Measurements from ENCODE around the gene KANK4. TPM values are rescaled to one million over a fixed set of nuclear protein-coding genes. Genes with fewer than 3 reads are reported as not detected.

The KANK4 gene
- polyA plus RNA-seq, 3 donors = 1.9 to 8.1 (median 2.4) TPM

DNA sequence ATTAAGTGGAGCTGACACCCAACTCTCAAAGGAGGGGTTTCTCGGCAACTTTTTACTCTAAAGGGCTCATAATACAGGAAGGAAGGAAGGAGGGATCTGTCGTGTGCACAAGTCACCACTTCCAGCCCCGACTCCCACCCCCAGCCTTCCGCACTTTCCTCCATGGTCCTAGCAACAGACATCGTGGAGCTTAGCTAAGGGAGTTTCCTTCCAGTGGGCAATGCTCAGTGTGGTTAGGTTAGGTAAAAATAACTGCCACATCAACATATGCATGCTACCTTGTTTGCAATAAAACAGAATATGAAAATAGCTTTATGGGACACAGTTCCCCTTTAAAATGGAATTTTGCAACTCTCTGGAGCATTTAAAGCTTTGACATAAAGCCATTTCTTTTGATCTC lies 35.2 kb downstream of the KANK4 start:
- WGBS, 3 donors = 25 to 58% (median 25%) methylated on average over 5 of the region's 5 CpGs
- H3K27ac ChIP-seq (ENCODE audit: low read depth, low read length) = no peak overlapping the region

DNA sequence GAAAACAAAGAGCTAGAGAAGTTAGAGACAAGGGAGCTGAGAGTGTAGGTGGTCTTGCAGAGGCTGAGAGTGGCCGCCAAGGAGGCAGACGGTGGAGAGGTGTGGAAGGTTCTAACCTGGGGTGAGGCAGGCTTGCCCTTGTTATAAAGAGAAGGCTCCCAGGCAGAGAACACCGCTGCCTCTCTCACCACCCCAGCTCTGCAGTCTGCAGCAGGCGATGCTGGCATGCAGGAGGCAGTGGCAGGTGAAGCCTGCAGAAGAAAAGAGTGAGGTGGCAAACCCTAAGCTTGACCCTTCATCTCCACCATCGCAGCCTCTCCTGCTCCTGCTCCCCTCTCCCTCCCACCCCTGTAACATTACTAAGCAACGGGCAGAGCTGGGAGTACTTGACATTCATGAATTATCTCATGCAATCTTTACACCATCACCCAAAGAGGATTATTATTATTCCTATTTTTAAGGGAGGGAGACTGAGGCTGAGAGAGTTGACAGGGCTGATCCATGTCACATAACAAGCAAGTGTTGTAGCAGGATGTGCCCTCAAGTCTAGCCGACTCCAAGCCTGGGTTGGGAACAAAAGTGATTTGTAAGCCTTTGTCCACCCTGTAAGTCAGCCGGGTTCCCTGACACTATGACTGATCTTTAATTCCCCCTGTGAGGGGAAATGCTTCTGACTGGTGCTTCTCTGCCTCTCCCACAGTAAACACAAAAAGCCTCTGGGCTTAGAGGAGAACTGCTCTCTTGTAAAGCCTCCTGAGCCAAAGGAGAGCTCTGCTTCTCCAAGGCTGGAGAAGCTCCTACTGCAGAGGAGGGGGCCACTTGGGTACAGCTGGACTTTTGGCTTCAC lies 36.1 kb downstream of the KANK4 start:
- WGBS, 3 donors = 68 to 82% (median 78%) methylated on average over 8 of the region's 8 CpGs
- H3K27ac ChIP-seq (ENCODE audit: low read depth, low read length) = no peak overlapping the region

DNA sequence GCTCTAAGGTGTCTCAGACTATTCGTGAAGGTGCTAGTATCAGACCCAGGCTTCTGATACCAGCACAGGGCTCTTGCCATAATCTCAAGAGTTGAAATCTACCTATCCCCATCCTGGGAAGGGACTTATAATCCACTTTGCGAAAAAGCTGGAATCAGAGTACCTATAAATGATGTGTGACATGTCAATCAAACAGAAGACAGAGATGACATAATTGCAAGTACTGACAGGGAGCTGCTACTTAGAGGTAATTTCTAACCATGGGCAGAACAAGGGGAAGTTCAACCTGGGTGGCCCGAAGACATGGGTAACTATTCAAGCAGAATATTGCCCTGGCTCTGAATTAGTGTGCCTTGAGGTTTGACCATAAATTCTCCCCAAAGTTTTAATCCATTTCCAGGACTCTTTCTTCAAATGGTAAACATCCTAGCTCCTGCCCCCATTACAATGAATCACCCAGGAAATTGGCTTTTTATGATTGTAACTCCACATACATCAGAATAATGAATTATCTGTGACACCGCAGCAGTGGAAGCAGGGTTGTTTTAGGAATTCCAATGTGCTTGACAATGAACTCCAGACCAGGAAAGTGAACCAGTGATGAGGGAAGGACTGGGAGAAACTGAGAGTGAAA lies 37.2 kb downstream of the KANK4 start:
- H3K27ac ChIP-seq (ENCODE audit: low read depth, low read length) = no peak overlapping the region
- 91 to 94% (median 94%) methylated on average over 4 of the region's 4 CpGs for WGBS, 3 donors

DNA sequence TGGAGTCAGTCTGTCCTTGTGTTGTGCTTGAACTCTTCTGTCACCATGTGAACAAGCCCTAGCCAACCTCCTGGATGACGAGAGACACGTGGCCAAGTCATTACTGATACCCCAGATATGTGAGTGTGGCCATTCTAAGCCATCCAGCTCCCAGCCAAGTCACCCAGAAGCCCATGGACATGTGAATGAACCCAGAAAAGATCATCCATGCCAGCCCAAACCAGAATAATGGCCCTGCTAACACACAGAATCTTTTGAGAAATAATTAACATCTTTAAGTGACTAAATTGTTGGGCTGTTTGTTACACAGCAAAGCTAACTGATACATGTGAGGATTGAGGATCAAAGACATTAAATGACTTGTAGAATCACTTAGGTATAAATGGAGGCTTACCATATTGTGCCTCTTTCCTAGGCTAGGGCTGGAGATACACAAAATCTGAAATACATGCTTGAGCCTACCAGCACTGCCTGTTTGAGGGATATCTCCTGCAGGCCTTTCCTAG lies 38.2 kb downstream of the KANK4 start:
- no peak overlapping the region for H3K27ac ChIP-seq (ENCODE audit: low read depth, low read length)
- 79 to 88% (median 88%) methylated on average over 2 of the region's 2 CpGs for WGBS, 3 donors

DNA sequence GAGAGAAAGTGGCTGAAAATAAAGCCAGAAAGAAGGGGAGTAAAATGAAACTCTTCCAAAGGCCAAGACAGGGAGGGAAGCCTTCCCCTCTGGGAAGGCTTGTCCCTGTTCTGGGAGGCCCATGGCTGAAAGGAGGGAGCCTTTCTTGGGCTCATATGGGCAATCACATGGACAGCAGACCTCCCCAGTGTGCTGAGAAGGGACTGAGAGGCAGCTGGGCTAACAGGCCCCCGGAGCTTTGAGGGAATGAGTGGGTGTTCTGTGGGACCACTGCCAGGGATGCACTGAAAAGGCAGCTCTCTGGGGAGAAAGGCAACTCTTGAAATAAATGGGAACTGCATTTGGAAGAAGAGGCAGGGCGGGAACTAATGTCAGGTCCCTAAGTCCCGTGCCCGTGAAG lies 39.1 kb downstream of the KANK4 start:
- 55 to 76% (median 55%) methylated on average over 4 of the region's 4 CpGs for WGBS, 3 donors
- no peak overlapping the region for H3K27ac ChIP-seq (ENCODE audit: low read depth, low read length)

DNA sequence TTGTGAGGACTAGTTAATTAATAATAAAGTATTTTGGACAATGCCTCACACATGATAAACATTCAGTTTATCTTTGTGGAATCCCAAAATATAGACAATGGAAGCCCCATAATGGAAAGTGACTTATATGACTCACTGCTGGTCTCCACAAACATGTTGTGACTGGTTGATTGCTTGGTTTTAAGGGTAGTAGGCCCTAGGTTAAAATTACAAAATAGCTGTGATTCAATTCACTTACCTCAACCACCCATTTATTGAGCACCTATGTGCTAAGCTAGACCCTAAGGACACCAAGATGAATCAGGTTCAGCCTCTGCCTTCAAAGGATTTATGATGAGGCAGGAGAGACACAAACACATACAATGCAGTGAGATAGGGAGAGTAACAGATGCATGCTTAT lies 42.4 kb downstream of the KANK4 start:
- no peak overlapping the region for H3K27ac ChIP-seq (ENCODE audit: low read depth, low read length)

DNA sequence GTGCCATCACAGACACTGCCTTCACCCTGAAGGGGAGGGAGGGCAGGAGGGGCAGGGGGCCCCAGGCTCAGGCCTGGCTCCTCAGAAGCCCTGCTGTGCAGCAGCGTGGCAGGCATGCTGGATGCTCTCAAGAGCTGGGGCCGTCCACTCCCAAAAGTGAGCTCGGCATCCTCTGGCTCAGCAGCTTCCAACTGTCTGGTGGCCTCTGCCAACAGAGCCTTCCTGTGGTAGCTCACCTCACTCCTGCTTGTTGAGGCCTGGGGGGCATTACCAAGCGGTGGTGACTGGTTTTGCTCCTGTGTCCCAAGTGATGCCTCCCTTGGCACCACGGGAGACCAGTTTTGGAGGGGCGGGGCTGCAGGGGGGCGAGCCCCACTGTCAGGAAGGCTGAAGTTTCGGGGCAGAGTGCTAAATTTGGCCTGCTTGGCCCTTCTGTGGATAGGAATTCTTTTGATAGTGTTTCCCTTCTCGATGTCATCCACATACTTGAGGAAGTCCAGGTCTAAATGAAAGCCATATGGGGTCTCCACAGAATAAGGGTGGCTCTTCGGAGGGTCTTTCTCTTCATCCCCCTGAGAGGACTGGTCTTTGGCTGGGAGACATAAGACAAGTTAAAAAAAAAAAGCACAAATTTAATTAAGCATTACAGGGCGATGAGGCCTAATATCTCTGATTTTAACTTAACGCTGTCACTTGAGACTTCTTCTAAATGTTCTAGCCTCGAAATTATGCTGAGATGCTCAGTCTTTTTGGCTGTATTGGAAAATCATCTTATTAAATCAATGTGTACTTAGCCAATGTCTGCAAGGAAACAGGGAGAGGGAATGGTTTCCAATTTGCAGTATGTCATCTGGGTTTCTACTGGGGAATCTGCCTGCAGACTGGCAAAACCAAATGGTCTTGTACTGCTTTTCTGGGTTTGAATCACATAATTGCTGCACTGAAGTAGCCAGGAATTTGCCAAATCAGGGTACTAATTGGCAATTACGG lies 44.4 kb downstream of the KANK4 start:
- H3K27ac ChIP-seq (ENCODE audit: low read depth, low read length) = no peak overlapping the region
- 66 to 91% (median 76%) methylated on average over 14 of the region's 14 CpGs for WGBS, 3 donors

DNA sequence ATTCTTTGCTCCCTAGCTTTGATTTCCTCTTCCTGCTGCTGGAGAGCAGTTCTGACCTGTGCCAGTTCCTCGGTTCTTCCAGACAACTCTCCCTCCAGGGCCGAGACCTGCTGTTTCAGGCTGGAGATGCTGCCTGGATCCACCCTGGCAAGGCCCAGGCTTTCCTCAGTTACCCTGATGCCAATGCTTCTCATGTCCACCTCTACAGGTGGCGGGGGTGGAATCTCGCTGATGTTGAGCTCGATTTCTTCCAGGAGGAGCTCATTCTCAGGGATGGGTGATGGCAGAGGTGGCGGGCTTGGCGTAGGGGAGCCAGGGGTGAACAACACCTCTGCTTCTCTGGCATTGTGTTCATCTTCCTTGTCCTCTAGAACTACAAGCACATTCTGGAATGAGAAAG lies 45.3 kb downstream of the KANK4 start:
- H3K27ac ChIP-seq (ENCODE audit: low read depth, low read length) = no peak overlapping the region
- 96% methylated on average over 7 of the region's 7 CpGs for WGBS, 3 donors

DNA sequence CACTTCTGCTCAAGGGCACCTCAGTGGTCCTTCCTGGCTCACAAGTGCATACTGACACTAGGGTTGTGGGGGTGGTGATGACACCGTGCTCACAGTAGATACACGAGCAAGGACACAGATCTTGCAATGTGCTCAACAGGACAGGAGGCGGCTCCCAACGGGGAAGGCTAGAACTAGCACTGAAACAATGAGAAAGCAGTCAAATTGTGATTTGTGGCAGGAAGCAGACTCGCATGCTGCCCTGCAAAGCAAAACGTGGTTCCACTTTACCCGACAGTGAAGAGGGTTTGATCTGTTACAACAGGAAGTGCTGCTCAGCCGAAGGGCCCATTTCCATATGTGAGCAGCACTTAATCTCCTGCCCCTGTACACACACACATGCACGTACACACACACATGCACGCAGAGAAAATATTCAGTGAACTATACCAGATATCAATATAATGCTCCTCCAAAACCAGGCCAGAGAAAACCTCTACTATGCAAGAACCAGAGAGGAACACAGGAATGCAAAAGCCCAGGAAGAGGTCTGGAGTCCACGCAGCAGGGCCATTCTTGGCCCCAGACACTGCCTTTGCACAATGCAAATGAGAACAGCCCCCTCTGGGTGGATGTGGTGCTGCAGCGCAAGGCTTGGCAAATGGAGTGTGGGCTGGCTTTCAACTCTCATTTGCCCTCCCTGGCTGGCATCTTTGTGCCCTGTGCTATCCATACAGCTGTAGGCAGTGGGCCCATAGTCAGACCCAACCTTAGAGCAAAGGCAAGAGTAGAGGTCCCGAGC lies 47.1 kb downstream of the KANK4 start:
- WGBS, 3 donors = 46 to 74% (median 51%) methylated on average over 13 of the region's 13 CpGs
- no peak overlapping the region for H3K27ac ChIP-seq (ENCODE audit: low read depth, low read length)

DNA sequence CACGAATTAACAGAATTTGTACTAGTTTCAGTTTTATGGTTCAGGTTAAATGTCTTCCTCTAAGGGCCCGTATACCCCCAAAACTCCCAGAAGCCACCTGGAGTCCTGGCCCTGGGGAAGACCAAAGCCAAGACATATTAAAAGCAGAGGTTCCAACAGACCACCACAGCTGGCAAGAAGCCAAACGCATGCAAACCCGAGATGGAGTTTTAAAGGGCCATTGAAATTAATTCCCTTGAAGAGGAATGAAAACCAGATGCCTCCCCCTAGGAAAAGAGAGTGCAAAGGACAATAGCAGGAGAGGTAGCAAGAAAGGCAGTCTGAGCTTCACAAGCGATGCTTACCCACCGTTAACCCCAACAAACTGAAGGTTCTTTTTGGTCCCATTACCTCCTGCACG lies 48.1 kb downstream of the KANK4 start:
- H3K27ac ChIP-seq (ENCODE audit: low read depth, low read length) = no peak overlapping the region
- 65 to 73% (median 67%) methylated on average over 7 of the region's 7 CpGs for WGBS, 3 donors

DNA sequence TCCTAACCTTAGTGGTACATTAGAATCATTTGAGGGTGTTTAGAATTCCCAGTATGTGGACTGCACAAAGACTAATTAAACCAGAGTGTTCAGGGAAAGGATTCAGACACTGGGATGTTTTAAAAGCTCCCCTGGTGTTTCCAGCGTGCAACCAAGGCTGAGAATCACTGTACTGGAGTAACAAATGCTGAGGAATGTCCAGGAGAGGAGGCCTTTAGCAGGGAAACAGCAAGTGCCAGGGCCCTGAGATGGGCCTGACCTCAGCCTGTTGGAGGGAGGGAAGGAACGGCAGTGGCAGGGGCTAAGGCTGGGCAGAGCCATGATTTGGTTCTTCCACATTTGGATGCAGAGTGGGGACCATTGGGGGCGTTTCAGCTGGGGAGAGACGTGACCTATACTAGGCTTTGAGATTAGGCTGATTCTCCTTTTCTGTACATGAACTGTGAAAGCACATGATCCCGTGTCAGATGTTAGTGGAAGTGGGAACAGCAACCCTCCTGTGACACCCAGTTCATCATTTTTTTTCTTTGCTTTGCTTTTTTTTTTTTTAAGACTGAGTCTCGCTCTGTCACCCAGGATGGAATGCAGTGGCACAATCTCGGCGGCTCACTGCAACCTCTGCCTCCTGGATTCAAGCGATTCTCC lies 49.3 kb downstream of the KANK4 start:
- 92 to 93% (median 92%) methylated on average over 9 of the region's 9 CpGs for WGBS, 3 donors
- no peak overlapping the region for H3K27ac ChIP-seq (ENCODE audit: low read depth, low read length)

DNA sequence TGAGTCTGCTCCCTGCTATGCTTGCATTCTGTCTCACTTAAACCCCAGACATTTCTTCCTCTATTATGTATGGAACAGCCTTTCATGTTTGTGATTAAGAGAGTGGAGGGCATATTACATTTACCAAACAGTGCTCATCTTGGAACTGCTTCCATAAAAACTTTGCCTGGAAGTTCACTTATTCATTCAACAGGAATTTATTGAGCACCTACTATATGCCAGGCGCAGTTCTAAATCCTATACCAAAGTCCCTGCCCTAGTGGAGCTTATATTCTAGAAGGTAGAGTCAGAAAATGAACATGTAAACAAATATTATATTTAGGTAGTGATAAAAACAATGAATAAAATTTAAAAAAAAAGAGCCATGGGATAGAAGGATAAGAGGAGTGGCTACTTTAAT lies 49.8 kb downstream of the KANK4 start:
- 94 to 100% (median 100%) methylated on average over 1 of the region's 1 CpG for WGBS, 3 donors
- H3K27ac ChIP-seq (ENCODE audit: low read depth, low read length) = no peak overlapping the region

DNA sequence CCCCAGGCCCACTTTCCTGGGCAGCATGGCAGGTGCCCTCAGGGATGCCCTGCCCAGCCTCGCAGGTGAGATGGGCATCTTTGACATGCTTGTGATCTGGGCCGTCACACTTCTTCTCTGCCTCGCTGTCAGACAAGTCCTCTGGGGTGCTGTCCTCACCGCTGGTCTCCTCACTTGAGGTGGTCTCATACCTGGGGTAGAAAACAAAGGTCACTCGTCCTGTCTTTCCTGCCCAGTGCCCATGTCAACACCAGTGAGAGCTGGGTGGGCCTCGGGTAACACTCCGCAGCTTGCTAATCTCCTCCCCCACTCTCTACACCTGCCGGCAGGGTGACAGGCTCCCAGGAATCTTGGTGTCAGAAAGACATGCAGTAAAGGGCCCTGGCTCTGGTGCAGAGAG lies 50.9 kb downstream of the KANK4 start:
- 69 to 92% (median 92%) methylated on average over 8 of the region's 8 CpGs for WGBS, 3 donors
- H3K27ac ChIP-seq (ENCODE audit: low read depth, low read length) = no peak overlapping the region

DNA sequence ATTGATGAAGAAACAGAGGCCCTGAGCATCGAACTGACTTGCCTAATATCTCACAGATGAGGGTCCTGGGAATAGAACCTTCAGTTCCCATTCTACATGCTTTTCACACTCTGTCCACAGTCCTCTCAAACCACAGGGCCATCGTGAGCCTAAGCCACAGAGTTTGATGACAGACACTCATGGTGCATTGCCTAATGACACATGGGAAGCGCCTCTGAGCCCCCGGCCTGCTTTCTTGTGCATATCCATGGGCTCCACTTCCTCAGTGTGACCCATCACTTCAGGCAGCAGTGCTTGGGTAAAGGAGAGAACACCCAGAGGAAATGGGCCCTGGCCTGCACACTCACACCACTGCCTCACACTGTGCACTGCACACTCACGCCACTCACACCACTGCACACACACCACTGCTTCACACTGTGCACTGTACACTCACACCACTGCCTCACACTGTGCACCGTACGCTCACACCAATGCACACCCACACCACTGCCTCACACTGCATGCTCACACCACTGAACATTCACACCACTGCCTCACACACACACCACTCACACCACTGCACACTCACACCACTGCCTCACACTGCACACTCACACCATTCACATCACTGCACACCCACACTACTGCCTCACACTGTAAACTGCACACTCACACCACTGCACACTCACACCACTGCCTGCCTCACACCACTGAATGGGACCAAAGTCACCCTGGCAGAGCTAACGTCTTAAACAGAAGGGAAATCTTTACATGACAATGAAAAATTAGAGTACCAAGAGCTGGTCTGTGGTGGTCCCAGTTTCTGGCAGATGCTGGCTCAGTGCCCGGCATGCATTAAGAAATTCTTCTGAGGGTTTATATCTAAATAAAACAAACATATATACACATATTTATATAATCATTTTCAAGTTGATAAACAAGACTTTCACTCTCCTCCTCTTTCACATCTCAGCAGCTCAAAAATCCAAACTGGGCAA lies 53.0 kb downstream of the KANK4 start:
- 68 to 88% (median 70%) methylated on average over 9 of the region's 9 CpGs for WGBS, 3 donors
- H3K27ac ChIP-seq (ENCODE audit: low read depth, low read length) = no peak overlapping the region

DNA sequence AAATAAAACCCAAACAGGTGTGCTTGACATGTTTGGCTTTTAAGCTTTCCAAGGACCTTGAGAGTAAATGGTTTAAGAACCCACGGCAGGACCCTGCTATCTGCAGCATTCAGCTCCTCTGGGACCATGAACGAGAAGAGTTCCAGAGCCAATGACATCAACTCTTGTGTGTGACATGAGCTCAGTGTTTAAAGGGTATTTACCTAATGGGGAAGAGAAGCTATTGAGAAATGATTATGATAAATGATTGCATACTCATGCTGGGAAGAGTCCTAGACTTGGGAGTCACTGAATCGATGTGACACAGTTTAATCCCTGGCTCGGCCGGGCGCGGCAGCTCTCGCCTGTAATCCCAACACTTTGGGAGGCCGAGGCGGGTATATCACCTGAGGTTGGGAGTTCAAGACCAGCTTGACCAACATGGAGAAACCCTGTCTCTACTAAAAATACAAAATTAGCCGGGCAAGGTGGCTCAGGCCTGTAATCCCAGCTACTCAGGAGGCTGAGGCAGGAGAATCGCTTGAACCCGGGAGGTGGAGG lies 55.4 kb downstream of the KANK4 start:
- WGBS, 3 donors = 54 to 80% (median 78%) methylated on average over 13 of the region's 13 CpGs

More for the DNA sequence above, 55.4 kb downstream of the KANK4 start:
- no peak overlapping the region for H3K27ac ChIP-seq (ENCODE audit: low read depth, low read length)
